DND-41 (cell line): ENCODE measurements around the gene WNT7B.

Source experiments
- ATAC-seq: fragments of 200-7000 bp; cut with Tn5 transposase; 3 replicates; pipeline ENCODE4 v1.9.1; 2021; ENCODE audit warnings: low read depth; ENCODE audit not compliant: insufficient read depth
- DNase-seq: peaks from one replicate; pipeline ENCODE4 v3.0.0-alpha.2; 2020
- H2AFZ ChIP-seq: 2 replicates; pipeline ENCODE4 v1.6.0; 2012; ENCODE audit warnings: low read depth, low read length
- H3K27ac ChIP-seq: 2 replicates; pipeline ENCODE4 v1.5.1; 2012; ENCODE audit warnings: low read length, inconsistent platforms
- H3K27me3 ChIP-seq: fragments of 200-600 bp; sonication (generic); 2 replicates; pipeline ENCODE4 v1.6.0; 2012; ENCODE audit warnings: low read length, mild to moderate bottlenecking, inconsistent platforms; ENCODE audit not compliant: insufficient read depth, poor library complexity
- H3K36me3 ChIP-seq: 2 replicates; pipeline ENCODE4 v1.5.1; 2012; ENCODE audit warnings: low read length, inconsistent platforms; ENCODE audit not compliant: insufficient read depth
- H3K4me1 ChIP-seq: 2 replicates; pipeline ENCODE4 v1.5.1; 2012; ENCODE audit warnings: mild to moderate bottlenecking, low read length; ENCODE audit not compliant: insufficient read depth
- H3K4me2 ChIP-seq: 2 replicates; pipeline ENCODE4 v1.6.0; 2012; ENCODE audit warnings: mild to moderate bottlenecking, moderate library complexity, low read length, inconsistent platforms; ENCODE audit not compliant: insufficient read depth
- H3K4me3 ChIP-seq, 2 experiments: fragments of 200-600 bp in 1 of 2; shearing (Covaris generic) in 1 of 2; 2 replicates each; pipeline ENCODE4 v1.5.1; 2012 to 2016; ENCODE audit warnings: inconsistent platforms in 2 of 2, low read length in 2 of 2, mild to moderate bottlenecking in 2 of 2, low read depth in 1 of 2, moderate library complexity in 1 of 2
- H3K79me2 ChIP-seq: 2 replicates; pipeline ENCODE4 v1.6.0; 2012; ENCODE audit warnings: low read length, inconsistent platforms; ENCODE audit not compliant: insufficient read depth
- H3K9ac ChIP-seq: 2 replicates; pipeline ENCODE4 v1.6.0; 2012; ENCODE audit warnings: low read depth, mild to moderate bottlenecking, inconsistent platforms, low read length, moderate library complexity
- H3K9me3 ChIP-seq: 2 replicates; pipeline ENCODE4 v1.5.1; 2012; ENCODE audit warnings: low read length, moderate library complexity, mild to moderate bottlenecking, inconsistent platforms; ENCODE audit not compliant: insufficient read depth, severe bottlenecking
- H4K20me1 ChIP-seq: 2 replicates; pipeline ENCODE4 v1.6.0; 2012; ENCODE audit warnings: low read length; ENCODE audit not compliant: insufficient read depth
- EZH2 ChIP-seq: IDR thresholded peaks from 3 replicates; pipeline ENCODE4 v1.6.1; 2012; ENCODE audit warnings: borderline replicate concordance, low read depth, mild to moderate bottlenecking, moderate library complexity, low read length, inconsistent platforms; ENCODE audit not compliant: severe bottlenecking
- TF ChIP-seq, protein P1 (sequence below): IDR thresholded peaks from 2 replicates; pipeline ENCODE4 v1.5.1; 2012; ENCODE audit warnings: borderline replicate concordance, low read length, moderate library complexity, mild to moderate bottlenecking; ENCODE audit not compliant: poor library complexity, severe bottlenecking; ENCODE audit errors: extremely low read depth

WNT7B gene

DNA sequence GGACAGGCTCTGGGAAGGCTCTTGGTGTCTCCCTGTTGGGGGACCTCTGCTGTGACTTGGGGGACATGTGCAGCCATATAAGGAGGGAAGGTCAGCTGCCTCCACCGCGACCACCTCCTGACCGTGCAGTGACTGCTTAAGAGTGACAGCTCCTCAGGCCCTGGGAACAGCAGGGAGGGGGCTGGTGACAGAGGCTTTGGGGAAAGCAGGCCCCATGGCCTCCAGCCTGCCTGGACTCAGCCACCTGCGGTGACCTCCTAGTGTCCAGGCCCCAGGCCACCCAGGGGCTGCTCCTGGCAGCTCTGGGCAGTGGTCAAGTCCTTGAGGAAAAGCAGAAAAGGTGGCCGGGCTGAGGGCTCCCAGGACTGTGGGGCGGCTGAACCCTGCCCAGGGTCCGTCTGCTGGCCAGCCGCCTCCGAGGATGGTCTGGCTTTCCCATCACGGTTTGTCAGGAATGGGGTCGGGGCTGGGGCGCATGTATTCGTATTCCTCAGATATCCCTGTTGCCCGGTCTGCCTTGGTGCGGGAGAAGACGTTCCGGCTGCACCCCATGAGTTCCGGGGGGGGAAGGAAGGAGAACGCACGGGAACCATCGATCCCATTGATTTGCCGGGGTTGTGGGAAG is 96.8 kb downstream of the WNT7B start:
- no peaks in the 10 kb centered on the region for H3K4me1 ChIP-seq
- H3K4me3 ChIP-seq: no peak overlapping the region
- DNase-seq (no peak), ATAC-seq (no peak)
- no peaks in the 10 kb centered on the region for H3K27me3 ChIP-seq
- no peak overlapping the region for H3K4me2 ChIP-seq
- H3K9me3 ChIP-seq: no peaks in the 10 kb centered on the region
- H3K36me3 ChIP-seq: no peaks in the 10 kb centered on the region
- TF ChIP-seq, protein P1, sequence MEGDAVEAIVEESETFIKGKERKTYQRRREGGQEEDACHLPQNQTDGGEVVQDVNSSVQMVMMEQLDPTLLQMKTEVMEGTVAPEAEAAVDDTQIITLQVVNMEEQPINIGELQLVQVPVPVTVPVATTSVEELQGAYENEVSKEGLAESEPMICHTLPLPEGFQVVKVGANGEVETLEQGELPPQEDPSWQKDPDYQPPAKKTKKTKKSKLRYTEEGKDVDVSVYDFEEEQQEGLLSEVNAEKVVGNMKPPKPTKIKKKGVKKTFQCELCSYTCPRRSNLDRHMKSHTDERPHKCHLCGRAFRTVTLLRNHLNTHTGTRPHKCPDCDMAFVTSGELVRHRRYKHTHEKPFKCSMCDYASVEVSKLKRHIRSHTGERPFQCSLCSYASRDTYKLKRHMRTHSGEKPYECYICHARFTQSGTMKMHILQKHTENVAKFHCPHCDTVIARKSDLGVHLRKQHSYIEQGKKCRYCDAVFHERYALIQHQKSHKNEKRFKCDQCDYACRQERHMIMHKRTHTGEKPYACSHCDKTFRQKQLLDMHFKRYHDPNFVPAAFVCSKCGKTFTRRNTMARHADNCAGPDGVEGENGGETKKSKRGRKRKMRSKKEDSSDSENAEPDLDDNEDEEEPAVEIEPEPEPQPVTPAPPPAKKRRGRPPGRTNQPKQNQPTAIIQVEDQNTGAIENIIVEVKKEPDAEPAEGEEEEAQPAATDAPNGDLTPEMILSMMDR: no peak
- no peak overlapping the region for H2AFZ ChIP-seq
- no peak overlapping the region for H3K9ac ChIP-seq
- no peak overlapping the region for H3K27ac ChIP-seq
- no peaks in the 10 kb centered on the region for H3K79me2 ChIP-seq
- peaks cover 4% of the 10 kb centered on the region for H4K20me1 ChIP-seq

DNA sequence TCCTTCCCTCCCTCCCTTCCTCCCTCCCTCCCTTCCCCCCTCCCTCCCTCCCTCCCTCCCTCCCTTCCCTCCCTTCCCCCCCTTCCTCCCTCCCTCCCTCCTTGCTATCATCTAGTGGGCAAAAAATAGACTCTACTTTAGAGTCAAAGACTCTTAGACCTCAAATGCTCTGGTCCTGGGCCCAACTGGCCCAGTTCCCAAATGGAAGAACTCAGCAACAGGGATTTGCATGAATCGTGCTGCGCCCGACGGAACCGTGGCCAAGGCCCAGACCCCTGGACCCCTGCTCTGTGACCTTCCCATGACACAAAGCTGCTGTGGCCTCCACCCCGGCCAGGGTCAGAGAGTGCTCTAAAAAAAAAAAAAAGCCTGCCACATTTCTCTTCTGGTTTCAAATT is 97.4 kb downstream of the WNT7B start:
- H2AFZ ChIP-seq: no peak overlapping the region
- TF ChIP-seq EZH2: no peak
- TF ChIP-seq, protein P1: no peak
- no peak overlapping the region for H3K4me3 ChIP-seq
- no peaks in the 10 kb centered on the region for H3K9me3 ChIP-seq
- H4K20me1 ChIP-seq: peaks cover 4% of the 10 kb centered on the region
- no peaks in the 10 kb centered on the region for H3K79me2 ChIP-seq
- no peak overlapping the region for H3K27ac ChIP-seq
- H3K36me3 ChIP-seq: no peaks in the 10 kb centered on the region
- H3K9ac ChIP-seq: no peak overlapping the region
- no peaks in the 10 kb centered on the region for H3K27me3 ChIP-seq
- ATAC-seq: no peak
- DNase-seq: no peak
- H3K4me2 ChIP-seq: no peak overlapping the region
- no peaks in the 10 kb centered on the region for H3K4me1 ChIP-seq

DNA sequence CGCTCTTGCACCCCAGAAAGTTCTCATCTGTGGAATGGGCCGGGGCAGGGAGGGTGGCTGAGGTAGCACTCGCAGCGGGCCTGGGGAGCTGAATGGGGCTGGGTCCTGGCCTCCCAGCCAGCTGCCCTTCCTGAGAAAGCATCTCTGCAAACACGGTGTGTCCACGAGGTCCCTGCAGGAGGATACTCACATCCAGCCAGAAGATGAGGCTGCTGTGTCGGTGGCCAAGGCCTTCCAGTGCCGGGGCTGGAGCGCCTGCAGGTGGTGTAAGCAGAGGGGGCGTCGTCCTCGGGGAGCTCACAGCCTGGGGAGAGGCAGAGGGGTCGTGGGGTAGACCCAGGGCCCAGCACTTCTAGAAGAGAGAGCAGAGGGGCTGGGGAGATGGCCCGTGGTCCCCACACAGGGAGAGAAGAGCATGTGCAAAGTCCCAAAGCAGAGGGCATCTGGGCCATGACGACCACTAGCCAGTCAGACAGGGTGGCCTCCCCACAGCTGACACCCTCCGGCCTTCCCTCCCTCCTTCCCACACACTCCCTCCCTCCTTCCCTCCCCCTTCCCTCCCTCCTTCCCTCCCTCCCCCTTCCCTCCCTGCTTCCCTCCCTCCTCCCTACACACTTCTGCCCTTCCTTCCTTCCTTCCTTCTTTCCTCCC is 97.9 kb downstream of the WNT7B start:
- DNase-seq: no peak
- Histone ChIP-seq H2AFZ (no peak overlapping the region), H3K36me3 (no peaks in the 10 kb centered on the region), H3K27ac (no peak overlapping the region), H3K27me3 (no peaks in the 10 kb centered on the region), H3K9me3 (no peaks in the 10 kb centered on the region), H3K4me1 (no peaks in the 10 kb centered on the region), H3K9ac (no peak overlapping the region), H3K4me3 (no peak overlapping the region), H3K4me2 (no peak overlapping the region), H4K20me1 (peaks cover under 1% of the 10 kb centered on the region), H3K79me2 (no peaks in the 10 kb centered on the region)
- ATAC-seq: no peak
- TF ChIP-seq, protein P1: no peak
- TF ChIP-seq EZH2: no peak
